CD14-positive monocyte (primary cell): Measurements from ENCODE around the gene PTPRN2. TPM values are rescaled to one million over a fixed set of nuclear protein-coding genes. Genes with fewer than 3 reads are reported as not detected.

Source experiments
- DNase-seq, 3 donors: peaks; one replicate each; pipeline ENCODE4 v3.0.0-alpha.2; 2011 to 2022
- H2AFZ ChIP-seq: 2 replicates; pipeline ENCODE4 v1.6.0; 2012; ENCODE audit warnings: mild to moderate bottlenecking, low read depth, low read length, inconsistent platforms; ENCODE audit not compliant: insufficient read depth, poor library complexity, severe bottlenecking
- H3K27ac ChIP-seq, 2 donors: 1 replicate in 1 of 2; 2 replicates in 1 of 2; pipeline ENCODE4 v1.5.1; 2012 to 2013; ENCODE audit warnings: low read length in 2 of 2, control low read depth in 1 of 2, inconsistent platforms in 1 of 2, low read depth in 1 of 2, mild to moderate bottlenecking in 1 of 2
- H3K27me3 ChIP-seq, 2 donors: one replicate each; pipeline versions ENCODE4 v1.6.0 to v1.6.1; 2011 to 2013; ENCODE audit warnings: low read length in 2 of 2; ENCODE audit not compliant: control insufficient read depth in 2 of 2, insufficient read depth in 2 of 2
- H3K36me3 ChIP-seq, 2 donors: replicated peaks in 1 of 2; 1 replicate in 1 of 2; 2 replicates in 1 of 2; pipeline versions ENCODE4 v1.5.1 to v1.6.1; 2012 to 2013; ENCODE audit warnings: low read length in 2 of 2, control low read depth in 1 of 2, inconsistent platforms in 1 of 2, mild to moderate bottlenecking in 1 of 2; ENCODE audit not compliant: insufficient read depth in 2 of 2, control insufficient read depth in 1 of 2
- H3K4me1 ChIP-seq, 2 donors: 1 replicate in 1 of 2; 2 replicates in 1 of 2; pipeline versions ENCODE4 v1.5.1 to v1.6.1; 2012 to 2013; ENCODE audit warnings: low read length in 2 of 2, control low read depth in 1 of 2, inconsistent platforms in 1 of 2, mild to moderate bottlenecking in 1 of 2, moderate library complexity in 1 of 2; ENCODE audit not compliant: insufficient read depth in 2 of 2, control insufficient read depth in 1 of 2
- H3K4me2 ChIP-seq: replicated peaks from 2 replicates; pipeline ENCODE3; 2012; ENCODE audit warnings: low read length, moderate library complexity, mild to moderate bottlenecking; ENCODE audit not compliant: poor library complexity, severe bottlenecking; ENCODE audit errors: extremely low read depth
- H3K4me3 ChIP-seq, 3 experiments: fragments of 200-600 bp in 1 of 3; sonication (generic) in 1 of 3; replicated peaks in 1 of 3; 1 replicate in 2 of 3; 2 replicates in 1 of 3; pipeline ENCODE4 v1.5.1; 2011 to 2013; ENCODE audit warnings: low read length in 3 of 3, mild to moderate bottlenecking in 3 of 3, control low read depth in 2 of 3, low read depth in 2 of 3, inconsistent platforms in 1 of 3, moderate library complexity in 1 of 3
- H3K79me2 ChIP-seq: 2 replicates; pipeline ENCODE4 v1.6.0; 2012; ENCODE audit warnings: mild to moderate bottlenecking, control low read depth, inconsistent platforms, low read length, moderate library complexity; ENCODE audit not compliant: insufficient read depth
- H3K9ac ChIP-seq: 2 replicates; pipeline ENCODE4 v1.6.0; 2017; ENCODE audit warnings: low read length, mild to moderate bottlenecking; ENCODE audit not compliant: insufficient read depth, poor library complexity, severe bottlenecking
- H3K9me3 ChIP-seq, 2 donors: replicated peaks in 1 of 2; 1 replicate in 1 of 2; 2 replicates in 1 of 2; pipeline versions ENCODE4 v1.5.1 to v1.6.1; 2012 to 2013; ENCODE audit warnings: low read length in 2 of 2, control low read depth in 1 of 2; ENCODE audit not compliant: control insufficient read depth in 1 of 2, insufficient read depth in 1 of 2
- H4K20me1 ChIP-seq: 2 replicates; pipeline ENCODE4 v1.6.0; 2012; ENCODE audit warnings: mild to moderate bottlenecking, low read length, control low read depth, moderate library complexity; ENCODE audit not compliant: insufficient read depth
- H3K27ac Mint-ChIP-seq, 7 donors: one replicate each; pipeline ENCODE4 v1.8.0; 2020; ENCODE audit warnings: mild to moderate bottlenecking in 7 of 7, mixed read lengths in 7 of 7, moderate library complexity in 6 of 7, inconsistent platforms in 2 of 7
- H3K27me3 Mint-ChIP-seq, 3 donors: one replicate each; pipeline ENCODE4 v1.8.0; 2021 to 2022; ENCODE audit warnings: low read depth in 3 of 3, mild to moderate bottlenecking in 3 of 3, mixed read lengths in 3 of 3, moderate library complexity in 3 of 3, inconsistent platforms in 1 of 3
- H3K36me3 Mint-ChIP-seq, 2 donors: one replicate each; pipeline ENCODE4 v1.8.0; 2020; ENCODE audit warnings: mixed read lengths in 2 of 2, inconsistent platforms in 1 of 2, mild to moderate bottlenecking in 1 of 2
- H3K4me1 Mint-ChIP-seq: one replicate; pipeline ENCODE4 v1.8.0; 2020; ENCODE audit warnings: mild to moderate bottlenecking, mixed read lengths
- H3K4me3 Mint-ChIP-seq, 2 donors: one replicate each; pipeline ENCODE4 v1.8.0; 2020; ENCODE audit warnings: mild to moderate bottlenecking in 2 of 2, mixed read lengths in 2 of 2, moderate library complexity in 1 of 2
- H3K9me3 Mint-ChIP-seq, 7 donors: one replicate each; pipeline ENCODE4 v1.8.0; 2020 to 2022; ENCODE audit warnings: mixed read lengths in 7 of 7, mild to moderate bottlenecking in 6 of 7, moderate library complexity in 6 of 7, inconsistent platforms in 2 of 7
- WGBS: methylation state at CpG from one replicate; pipeline ENCODE4 v1.1.5; 2013; ENCODE audit warnings: missing lambda C conversion rate; ENCODE audit not compliant: insufficient coverage; 5-methylcytosine and 5-hydroxymethylcytosine counted together
- intact Hi-C, 2 donors: fragments of 100-400 bp; cut with micrococcal nuclease; formaldehyde crosslinking; loops; one replicate each; pipeline versions ENCODE4 v1.15.0 to v1.15.1; 2023
- polyA plus RNA-seq, 3 donors: library from polyadenylated mRNA; depleted of rRNA in 1 of 3; unstranded in 2 of 3; stranded (reverse) in 1 of 3; fragments of 300-500 nt in 2 of 3; fragments of >200 nt in 1 of 3; fragmentation: Illumina TruSeq in 2 of 3; gene quantifications; 1 replicate in 2 of 3; 2 replicates in 1 of 3; pipeline ENCODE4 v1.2.3, GENCODE V29; 2012 to 2021
- TF ChIP-seq, protein P1 (sequence below): fragments of 200-600 bp; IDR thresholded peaks from one replicate; pipeline ENCODE4 v1.8.0; 2022; ENCODE audit warnings: antibody characterized with exemption, mild to moderate bottlenecking

The PTPRN2 gene
- polyA plus RNA-seq, 3 donors, result 0.25 to 1.4 (median 0.97) TPM

DNA sequence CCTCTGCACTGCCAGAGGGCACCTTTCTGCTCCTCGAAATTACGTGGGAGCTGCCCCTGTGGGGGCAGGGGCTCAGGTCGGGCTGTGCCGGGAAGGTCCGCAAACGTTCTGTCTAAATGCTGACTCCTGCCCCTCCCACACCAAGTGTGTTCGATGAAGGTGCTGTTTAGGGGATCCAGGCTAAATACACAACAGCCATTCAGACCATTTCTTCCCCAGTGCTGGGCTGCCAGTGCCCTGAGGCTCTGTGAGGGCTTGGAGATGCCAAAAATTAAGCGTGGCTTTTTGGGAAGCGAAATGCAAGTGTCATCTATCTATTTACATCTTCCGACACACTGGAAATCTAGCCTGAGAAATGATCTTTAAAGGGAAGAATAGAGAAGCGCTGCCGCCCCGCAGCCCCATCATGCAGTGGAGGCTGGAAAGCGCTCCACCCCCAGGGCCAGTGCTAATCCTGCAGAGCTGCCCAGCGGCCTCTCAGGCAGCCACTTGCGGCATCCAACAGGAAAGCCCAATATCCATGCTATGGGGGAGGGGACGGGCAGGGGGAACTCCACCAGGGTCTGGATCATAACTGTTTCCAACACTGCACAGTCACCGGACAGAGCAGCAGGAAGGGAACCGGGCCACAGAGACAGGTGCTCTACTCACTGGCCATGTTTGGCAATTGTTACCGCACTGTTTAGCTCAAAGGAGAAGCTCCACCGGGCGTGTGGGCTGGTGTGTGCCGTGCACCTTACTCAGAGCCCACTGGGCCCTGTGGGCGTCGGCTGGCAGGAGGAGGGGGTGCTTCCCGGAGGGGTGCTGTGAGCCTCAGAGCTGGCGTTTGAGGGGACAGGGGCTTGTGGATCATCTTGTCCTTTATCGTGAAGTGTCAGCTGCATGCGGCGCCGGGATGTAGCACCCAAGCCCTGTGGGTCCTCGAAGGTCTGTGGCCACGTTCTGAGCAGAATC lies 1045.3 kb downstream of the PTPRN2 start:
- intact Hi-C loops, result no loop called here

DNA sequence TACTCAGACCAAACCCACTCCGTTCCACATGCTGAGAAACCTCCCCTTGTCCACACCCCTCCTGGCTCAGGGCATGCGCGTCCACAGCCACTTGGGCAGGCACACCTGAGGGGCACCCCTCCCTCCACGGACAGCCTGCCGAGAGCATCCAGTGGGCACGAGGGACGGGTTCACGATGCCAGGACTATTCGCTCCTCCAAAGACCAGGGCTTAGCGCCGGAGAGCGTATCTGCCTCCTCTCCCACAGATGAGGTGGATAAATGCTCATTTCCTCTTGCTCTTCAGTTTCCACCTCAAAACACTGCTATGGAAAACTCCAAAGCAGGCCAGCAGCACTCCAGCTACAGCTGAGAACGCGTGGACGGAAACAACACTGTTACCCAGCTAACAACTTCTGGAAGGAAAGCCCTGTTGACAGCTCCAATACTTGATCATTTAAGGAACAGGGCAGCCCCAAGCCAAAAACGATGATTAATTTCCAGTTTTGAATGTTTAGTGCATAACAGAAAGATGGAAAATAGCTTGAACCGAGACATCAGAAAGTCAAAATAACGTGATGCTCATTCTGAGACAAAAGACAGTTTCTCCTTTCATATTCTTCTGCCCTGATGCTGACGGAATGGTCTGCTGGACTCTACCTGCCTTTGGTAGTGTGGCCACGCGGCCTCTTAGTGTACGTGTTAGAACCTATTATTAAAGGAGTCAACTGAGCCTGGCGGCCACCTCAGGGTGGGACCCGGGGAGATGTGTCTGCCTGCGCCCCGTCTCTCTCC lies 1046.1 kb downstream of the PTPRN2 start:
- no peaks in the 10 kb centered on the region for H3K4me1 ChIP-seq
- H4K20me1 ChIP-seq, result no peaks in the 10 kb centered on the region
- no peak overlapping the region for H2AFZ ChIP-seq
- H3K27ac Mint-ChIP-seq, result no peak overlapping the region
- intact Hi-C loops, result no loop called here
- no peak overlapping the region for H3K27ac ChIP-seq
- no peaks in the 10 kb centered on the region for H3K36me3 Mint-ChIP-seq
- H3K79me2 ChIP-seq, result no peaks in the 10 kb centered on the region
- no peak overlapping the region for H3K4me2 ChIP-seq
- no peak overlapping the region for H3K9ac ChIP-seq
- H3K9me3 ChIP-seq, result no peaks in the 10 kb centered on the region
- H3K4me1 Mint-ChIP-seq, result no peaks in the 10 kb centered on the region
- no peak overlapping the region for H3K4me3 ChIP-seq
- H3K27me3 Mint-ChIP-seq, result peaks cover 1 to 12% (median 9%) of the 10 kb centered on the region in 3 donors
- WGBS, result 97% methylated on average over 18 of the region's 26 CpGs
- H3K36me3 ChIP-seq, result no peaks in the 10 kb centered on the region
- peaks cover 0 to 5% (median 0%) of the 10 kb centered on the region in 7 donors for H3K9me3 Mint-ChIP-seq
- TF ChIP-seq, protein P1, sequence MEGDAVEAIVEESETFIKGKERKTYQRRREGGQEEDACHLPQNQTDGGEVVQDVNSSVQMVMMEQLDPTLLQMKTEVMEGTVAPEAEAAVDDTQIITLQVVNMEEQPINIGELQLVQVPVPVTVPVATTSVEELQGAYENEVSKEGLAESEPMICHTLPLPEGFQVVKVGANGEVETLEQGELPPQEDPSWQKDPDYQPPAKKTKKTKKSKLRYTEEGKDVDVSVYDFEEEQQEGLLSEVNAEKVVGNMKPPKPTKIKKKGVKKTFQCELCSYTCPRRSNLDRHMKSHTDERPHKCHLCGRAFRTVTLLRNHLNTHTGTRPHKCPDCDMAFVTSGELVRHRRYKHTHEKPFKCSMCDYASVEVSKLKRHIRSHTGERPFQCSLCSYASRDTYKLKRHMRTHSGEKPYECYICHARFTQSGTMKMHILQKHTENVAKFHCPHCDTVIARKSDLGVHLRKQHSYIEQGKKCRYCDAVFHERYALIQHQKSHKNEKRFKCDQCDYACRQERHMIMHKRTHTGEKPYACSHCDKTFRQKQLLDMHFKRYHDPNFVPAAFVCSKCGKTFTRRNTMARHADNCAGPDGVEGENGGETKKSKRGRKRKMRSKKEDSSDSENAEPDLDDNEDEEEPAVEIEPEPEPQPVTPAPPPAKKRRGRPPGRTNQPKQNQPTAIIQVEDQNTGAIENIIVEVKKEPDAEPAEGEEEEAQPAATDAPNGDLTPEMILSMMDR, result no peak
- no peaks in the 10 kb centered on the region for H3K27me3 ChIP-seq
- no peak overlapping the region for H3K4me3 Mint-ChIP-seq
- no peak for DNase-seq

More for the DNA sequence above, 1045.3 kb downstream of the PTPRN2 start:
- H3K9me3 ChIP-seq, result no peaks in the 10 kb centered on the region
- Mint-ChIP-seq H3K27me3 (peaks cover 1 to 11% (median 6%) of the 10 kb centered on the region in 3 donors), H3K4me1 (no peaks in the 10 kb centered on the region), H3K36me3 (no peaks in the 10 kb centered on the region), H3K4me3 (no peak overlapping the region), H3K9me3 (peaks cover 0 to 5% (median 0%) of the 10 kb centered on the region in 7 donors), H3K27ac (no peak overlapping the region)
- H2AFZ ChIP-seq, result no peak overlapping the region
- H3K27ac ChIP-seq, result no peak overlapping the region
- no peak for DNase-seq
- WGBS, result 94% methylated on average over 29 of the region's 33 CpGs
- no peaks in the 10 kb centered on the region for H3K4me1 ChIP-seq
- H3K79me2 ChIP-seq, result no peaks in the 10 kb centered on the region
- H3K36me3 ChIP-seq, result no peaks in the 10 kb centered on the region
- no peaks in the 10 kb centered on the region for H3K27me3 ChIP-seq
- H3K4me3 ChIP-seq, result no peak overlapping the region
- no peaks in the 10 kb centered on the region for H4K20me1 ChIP-seq
- no peak overlapping the region for H3K4me2 ChIP-seq
- TF ChIP-seq, protein P1, result no peak
- H3K9ac ChIP-seq, result no peak overlapping the region
